ENCODE results near the gene BSND.

BSND gene

GRCh38 chr1:54982739-54983138 is 16.0 kb upstream of the BSND start:
- no peaks in the 10 kb centered on the region for H3K4me1 ChIP-seq (ENCODE audit: low read length)

GRCh38 chr1:54984131-54984842 is 14.4 kb upstream of the BSND start:
- Histone ChIP-seq H3K9me3 (ENCODE audit: insufficient read depth, low read length) (no peaks in the 10 kb centered on the region), H3K27ac (ENCODE audit: low read length) (no peak overlapping the region), H3K4me1 (ENCODE audit: low read length) (no peaks in the 10 kb centered on the region), H3K4me3 (ENCODE audit: low read length) (no peak overlapping the region), H4K20me1 (ENCODE audit: insufficient read depth, low read length) (no peaks in the 10 kb centered on the region), H2AFZ (ENCODE audit: low read depth, low read length) (no peak overlapping the region), H3K27me3 (ENCODE audit: low read depth, low read length) (peaks cover 7% of the 10 kb centered on the region; the same call in 1 of the 2 replicates), H3K9ac (ENCODE audit: low read length) (no peak overlapping the region), H3K4me2 (ENCODE audit: low read length) (no peak overlapping the region), H3K79me2 (ENCODE audit: low read length) (no peaks in the 10 kb centered on the region), H3K36me3 (replicated peaks; ENCODE audit: low read depth, low read length) (no peaks in the 10 kb centered on the region)
- TF ChIP-seq CTCF (IDR thresholded peaks at IDR 0.05; ENCODE audit: low read depth, low read length), result no peak
- no peak for TF ChIP-seq EZH2phosphoT487 (IDR thresholded peaks at IDR 0.05; ENCODE audit: low read depth)

More at GRCh38 chr1:54982739-54983138, 16.0 kb upstream of the BSND start:
- Histone ChIP-seq H3K27me3 (ENCODE audit: low read depth, low read length) (peaks cover 7% of the 10 kb centered on the region; the same call in 1 of the 2 replicates), H3K4me2 (ENCODE audit: low read length) (no peak overlapping the region), H2AFZ (ENCODE audit: low read depth, low read length) (no peak overlapping the region), H4K20me1 (ENCODE audit: insufficient read depth, low read length) (no peaks in the 10 kb centered on the region), H3K9me3 (ENCODE audit: insufficient read depth, low read length) (no peaks in the 10 kb centered on the region), H3K27ac (ENCODE audit: low read length) (no peak overlapping the region), H3K79me2 (ENCODE audit: low read length) (no peaks in the 10 kb centered on the region), H3K9ac (ENCODE audit: low read length) (no peak overlapping the region), H3K36me3 (replicated peaks; ENCODE audit: low read depth, low read length) (no peaks in the 10 kb centered on the region), H3K4me3 (ENCODE audit: low read length) (no peak overlapping the region)
- TF ChIP-seq EZH2phosphoT487 (IDR thresholded peaks at IDR 0.05; ENCODE audit: low read depth) (no peak), CTCF (IDR thresholded peaks at IDR 0.05; ENCODE audit: low read depth, low read length) (no peak)

- no peaks in the 10 kb centered on the region for H3K36me3 ChIP-seq (replicated peaks; ENCODE audit: low read depth, low read length)
- H3K27me3 ChIP-seq (ENCODE audit: low read depth, low read length), result peaks cover 7% of the 10 kb centered on the region; the same call in 1 of the 2 replicates
- no peak overlapping the region for H3K4me3 ChIP-seq (ENCODE audit: low read length)
Measured at GRCh38 chr1:54985556-54985955, 13.2 kb upstream of the BSND start.

More at GRCh38 chr1:54985556-54985955, 13.2 kb upstream of the BSND start:
- H3K27ac ChIP-seq (ENCODE audit: low read length), result no peak overlapping the region
- H3K9me3 ChIP-seq (ENCODE audit: insufficient read depth, low read length), result no peaks in the 10 kb centered on the region
- no peaks in the 10 kb centered on the region for H4K20me1 ChIP-seq (ENCODE audit: insufficient read depth, low read length)
- no peak overlapping the region for H3K4me2 ChIP-seq (ENCODE audit: low read length)
- no peak overlapping the region for H3K9ac ChIP-seq (ENCODE audit: low read length)
- H2AFZ ChIP-seq (ENCODE audit: low read depth, low read length), result no peak overlapping the region
- no peaks in the 10 kb centered on the region for H3K79me2 ChIP-seq (ENCODE audit: low read length)
- H3K4me1 ChIP-seq (ENCODE audit: low read length), result no peaks in the 10 kb centered on the region
- no peak for TF ChIP-seq EZH2phosphoT487 (IDR thresholded peaks at IDR 0.05; ENCODE audit: low read depth)
- TF ChIP-seq CTCF (IDR thresholded peaks at IDR 0.05; ENCODE audit: low read depth, low read length), result no peak
